H7 (cell line): ENCODE data around the gene FUT9. TPM values are rescaled to one million over a fixed set of nuclear protein-coding genes. Genes with fewer than 3 reads are reported as not detected.

Source experiments
- DNase-seq: peaks from one replicate; pipeline ENCODE4 v3.0.0; 2012
- H3K27me3 ChIP-seq: 2 replicates; pipeline ENCODE4 v1.6.0; 2011; ENCODE audit warnings: mild to moderate bottlenecking, low read length; ENCODE audit not compliant: control insufficient read depth, insufficient read depth
- H3K36me3 ChIP-seq: replicated peaks from 2 replicates; pipeline ENCODE4 v1.5.1; 2011; ENCODE audit warnings: low read length; ENCODE audit not compliant: control insufficient read depth, insufficient read depth
- H3K4me3 ChIP-seq: 2 replicates; pipeline ENCODE4 v1.5.1; 2011; ENCODE audit warnings: low read depth, mild to moderate bottlenecking, control low read depth, low read length, moderate library complexity; ENCODE audit not compliant: insufficient read depth
- total RNA-seq: library from RNA; depleted of rRNA; stranded (reverse); fragments of >200 nt; shearing (Covaris generic); gene quantifications from 2 replicates; pipeline ENCODE4 v1.2.3, GENCODE V29; 2014; rRNA removed

The FUT9 gene
- 0.18 and 0.28 TPM in 2 replicates for total RNA-seq

DNA sequence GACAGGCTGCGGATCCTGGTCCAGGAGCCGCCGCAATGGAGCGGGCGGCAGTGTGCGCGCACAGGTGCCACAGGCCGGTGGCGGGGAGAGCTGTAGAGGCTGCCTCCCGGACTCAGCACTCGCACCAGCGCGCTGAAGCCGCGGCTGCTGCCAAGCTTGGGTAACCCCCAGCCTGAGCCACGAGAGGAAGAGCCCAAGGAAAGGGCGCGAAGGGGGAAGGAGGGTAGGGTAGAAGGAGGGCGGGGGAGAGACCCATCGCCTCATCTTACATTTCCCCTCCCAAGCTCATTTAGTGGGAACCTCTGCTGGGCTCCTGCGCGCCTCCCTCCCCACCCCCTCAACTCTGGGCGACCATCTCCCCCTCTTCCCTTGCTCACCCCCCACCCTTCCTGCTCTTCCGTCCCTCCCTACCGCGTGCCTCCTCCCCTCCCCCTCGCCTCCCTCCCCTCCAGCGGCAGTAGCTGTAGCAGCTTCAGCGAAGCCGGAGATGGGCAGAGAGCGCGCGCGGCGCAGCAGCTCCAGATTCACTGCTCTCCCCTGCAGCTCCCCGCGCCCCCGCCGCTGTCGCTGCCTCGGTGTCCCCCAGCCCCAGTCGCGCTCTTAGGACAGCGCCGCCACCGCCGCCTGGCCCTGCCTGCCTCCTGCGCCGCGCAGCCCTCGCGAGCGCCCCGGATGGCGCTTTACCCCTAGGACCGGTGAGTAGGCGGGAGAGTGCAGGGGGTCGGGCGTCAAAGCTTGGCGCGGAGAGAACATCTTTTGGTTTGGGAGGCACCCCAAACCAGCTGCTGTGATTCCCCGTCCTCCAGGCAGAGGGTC is at the start of gene FUT9:
Gene FUT9 (plus strand): TSS at position 457 of the 816 bp plus-strand sequence. CDS start 187,182 bp downstream, outside the sequence.
- H3K27me3 ChIP-seq, result peaks cover 24% of the 10 kb centered on the region
- H3K4me3 ChIP-seq, result peak within 1 kb of the TSS; percentile 64
- no peaks in the 10 kb centered on the region for H3K36me3 ChIP-seq
- DNase-seq, result peak; percentile 83

DNA sequence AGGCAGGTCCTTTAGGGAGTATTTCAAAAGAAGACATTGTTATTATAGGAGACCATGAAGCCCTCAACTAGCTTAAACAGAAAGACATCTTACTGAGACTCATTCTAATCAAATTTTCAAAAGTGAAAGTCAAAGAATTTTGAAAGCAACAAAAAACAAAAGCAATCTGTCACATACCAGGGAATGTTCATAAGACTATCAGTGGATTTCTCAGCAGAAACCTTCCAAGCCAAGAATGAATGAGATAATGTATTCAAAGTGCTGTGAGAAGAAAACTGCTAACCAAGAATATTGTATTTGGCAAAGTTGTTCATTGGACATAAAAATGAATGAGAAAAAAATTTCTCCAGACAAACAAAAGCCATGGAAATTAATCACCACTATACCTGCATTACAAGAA is 48.2 kb upstream of the FUT9 start:
- Histone ChIP-seq H3K4me3 (no peak overlapping the region), H3K36me3 (no peaks in the 10 kb centered on the region), H3K27me3 (no peaks in the 10 kb centered on the region)
- DNase-seq, result no peak

- H3K36me3 ChIP-seq, result no peaks in the 10 kb centered on the region
- no peaks in the 10 kb centered on the region for H3K27me3 ChIP-seq
- no peak for DNase-seq
- H3K4me3 ChIP-seq, result no peak overlapping the region
Measured at GRCh38 chr6:95973976-95974375, 41.8 kb upstream of the FUT9 start.

DNA sequence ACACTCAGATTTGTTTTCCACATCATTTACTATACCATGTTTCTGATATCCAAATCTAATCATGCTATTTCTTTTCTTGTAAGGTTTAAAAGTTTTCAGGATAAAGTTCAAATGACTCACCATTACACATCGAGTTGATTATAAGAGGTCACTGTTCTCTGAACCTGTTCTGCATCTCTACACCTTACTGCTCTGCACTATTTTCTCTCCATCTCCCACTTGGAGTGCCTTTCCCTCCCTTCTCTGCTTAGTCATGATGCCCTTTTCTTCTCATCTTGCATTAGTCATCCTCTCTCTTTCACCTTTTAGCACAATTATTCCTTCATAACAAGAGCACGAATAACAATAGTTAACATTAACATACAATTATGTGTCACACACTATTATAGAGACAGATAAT is 37.5 kb upstream of the FUT9 start:
- no peak overlapping the region for H3K4me3 ChIP-seq
- no peaks in the 10 kb centered on the region for H3K27me3 ChIP-seq
- DNase-seq, result no peak
- H3K36me3 ChIP-seq, result no peaks in the 10 kb centered on the region

DNA sequence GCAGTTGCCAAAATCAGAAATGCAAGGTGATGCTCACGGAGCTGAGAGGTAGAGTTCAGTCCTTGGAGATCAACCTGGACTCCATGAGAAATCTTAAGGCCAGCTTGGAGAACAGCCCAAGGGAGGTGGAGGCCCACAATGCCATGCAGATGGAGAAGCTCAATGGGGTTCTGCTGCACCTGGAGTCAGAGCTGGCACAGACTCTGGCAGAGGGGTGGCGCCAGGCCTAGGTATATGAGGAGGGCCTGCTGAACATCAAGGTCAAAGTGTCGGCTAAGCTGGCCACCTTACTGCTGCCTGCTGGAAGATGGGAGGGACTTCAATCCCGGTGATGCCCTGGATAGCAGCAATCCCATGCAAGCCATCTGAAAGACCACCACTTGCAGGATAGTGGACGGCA is 23.9 kb upstream of the FUT9 start:
- Histone ChIP-seq H3K36me3 (no peaks in the 10 kb centered on the region), H3K27me3 (no peaks in the 10 kb centered on the region), H3K4me3 (no peak overlapping the region)
- DNase-seq, result no peak

DNA sequence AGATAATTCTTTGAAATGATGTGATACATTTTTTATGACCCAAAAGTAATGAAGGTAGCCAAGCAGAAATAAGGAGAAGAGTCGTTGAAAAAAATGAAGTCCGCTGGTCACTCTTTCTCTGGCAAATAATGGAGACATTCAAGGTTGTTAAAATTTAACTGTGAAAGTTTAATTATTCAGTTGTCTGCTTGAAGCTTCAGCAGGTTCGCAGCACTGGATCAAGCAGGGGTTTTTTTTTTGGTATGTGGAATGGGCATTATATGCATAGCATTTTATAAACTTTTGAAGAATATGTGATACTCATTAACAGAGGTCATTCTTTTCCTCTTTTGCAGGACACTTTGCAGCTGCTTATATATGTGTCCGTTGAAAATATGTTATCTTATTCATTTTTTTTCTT is 21.6 kb upstream of the FUT9 start:
- no peaks in the 10 kb centered on the region for H3K36me3 ChIP-seq

DNA sequence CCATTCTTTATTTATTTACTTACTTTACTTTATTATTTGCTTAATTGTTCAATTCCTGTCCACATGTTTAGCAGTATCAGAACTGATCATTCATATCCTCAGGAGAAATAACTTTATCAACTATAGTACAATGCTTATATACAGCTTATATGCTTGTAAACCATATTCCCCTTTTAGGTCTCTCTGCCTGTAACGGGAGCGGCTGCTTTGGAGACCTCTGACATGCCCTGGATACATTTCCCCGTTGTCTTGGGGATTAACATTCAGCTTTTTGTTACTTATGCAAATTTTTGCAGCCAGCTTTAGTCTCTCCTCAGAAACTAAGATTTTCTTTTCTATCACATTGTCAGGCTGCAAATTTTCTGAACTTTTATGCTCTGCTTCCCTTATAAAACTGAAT is 17.6 kb upstream of the FUT9 start:
- Histone ChIP-seq H3K4me3 (no peak overlapping the region), H3K36me3 (no peaks in the 10 kb centered on the region), H3K27me3 (no peaks in the 10 kb centered on the region)
- DNase-seq, result no peak

More for the DNA sequence above, 21.6 kb upstream of the FUT9 start:
- DNase-seq, result no peak
- Histone ChIP-seq H3K4me3 (no peak overlapping the region), H3K27me3 (no peaks in the 10 kb centered on the region)

DNA sequence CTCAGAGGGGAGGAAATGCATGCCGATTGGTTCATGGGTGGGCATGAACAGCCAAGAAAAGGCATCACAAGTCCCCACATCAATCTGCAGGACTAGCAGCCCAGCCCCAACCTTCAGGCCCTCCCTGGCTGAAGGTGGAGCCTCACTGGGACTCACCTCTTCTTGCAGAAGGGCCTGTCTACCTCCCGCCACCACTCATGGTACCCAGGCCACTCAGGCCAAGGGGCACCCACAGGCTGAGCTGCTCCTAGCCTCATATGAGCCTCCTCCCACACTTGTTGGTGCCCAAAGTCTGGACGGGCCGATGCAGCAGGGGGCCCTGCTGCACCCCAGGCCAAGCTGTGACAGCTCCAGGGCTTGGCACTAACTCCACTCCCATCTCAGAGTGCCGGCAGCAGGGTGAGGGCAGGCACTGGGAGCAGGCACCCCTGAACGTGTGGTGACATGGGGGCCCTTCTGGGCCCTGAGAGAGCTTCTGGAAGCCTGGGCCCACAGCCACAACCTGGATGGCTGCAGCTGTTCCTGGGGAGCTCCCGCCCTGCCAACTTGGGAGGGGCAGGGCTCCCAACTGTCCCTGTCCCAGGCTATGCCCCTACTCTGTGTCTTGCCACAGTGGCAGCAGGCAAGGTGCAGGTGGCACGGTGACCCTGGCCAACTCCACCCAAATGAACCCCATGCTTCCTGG is 13.7 kb upstream of the FUT9 start:
- Histone ChIP-seq H3K27me3 (no peaks in the 10 kb centered on the region), H3K4me3 (no peak overlapping the region), H3K36me3 (no peaks in the 10 kb centered on the region)
- DNase-seq, result no peak

- DNase-seq, result no peak
- no peak overlapping the region for H3K4me3 ChIP-seq
Measured at GRCh38 chr6:96002576-96002910, 13.2 kb upstream of the FUT9 start.

GRCh38 chr6:96002912-96003311 is 12.9 kb upstream of the FUT9 start:
- H3K27me3 ChIP-seq, result no peaks in the 10 kb centered on the region
- no peak for DNase-seq
- H3K36me3 ChIP-seq, result no peaks in the 10 kb centered on the region
- H3K4me3 ChIP-seq, result no peak overlapping the region

More at GRCh38 chr6:96002576-96002910, 13.2 kb upstream of the FUT9 start:
- Histone ChIP-seq H3K27me3 (no peaks in the 10 kb centered on the region), H3K36me3 (no peaks in the 10 kb centered on the region)

DNA sequence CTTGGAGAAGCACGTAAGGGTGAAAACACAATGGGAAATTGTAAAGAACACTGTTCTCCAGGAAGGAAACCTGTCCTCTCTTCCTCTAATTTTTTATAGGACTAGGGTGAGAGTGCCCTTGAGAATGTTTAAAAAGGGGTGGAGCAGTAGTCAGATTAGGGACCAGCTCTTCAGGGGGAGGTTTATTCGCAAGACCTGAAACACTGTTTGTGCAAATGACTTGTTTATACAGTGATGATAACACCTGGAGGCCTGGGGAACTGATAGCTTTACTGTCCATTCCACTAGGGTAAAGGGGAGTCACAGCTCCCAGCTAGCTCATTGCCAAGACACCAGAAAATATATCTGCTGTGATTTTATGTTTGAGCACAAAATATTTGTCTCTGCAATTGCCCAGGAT is 8.1 kb upstream of the FUT9 start:
- DNase-seq, result no peak
- Histone ChIP-seq H3K27me3 (no peaks in the 10 kb centered on the region), H3K4me3 (no peak overlapping the region), H3K36me3 (no peaks in the 10 kb centered on the region)

GRCh38 chr6:96013531-96013930 is 2.2 kb upstream of the FUT9 start:
- peak; percentile 55 for DNase-seq

DNA sequence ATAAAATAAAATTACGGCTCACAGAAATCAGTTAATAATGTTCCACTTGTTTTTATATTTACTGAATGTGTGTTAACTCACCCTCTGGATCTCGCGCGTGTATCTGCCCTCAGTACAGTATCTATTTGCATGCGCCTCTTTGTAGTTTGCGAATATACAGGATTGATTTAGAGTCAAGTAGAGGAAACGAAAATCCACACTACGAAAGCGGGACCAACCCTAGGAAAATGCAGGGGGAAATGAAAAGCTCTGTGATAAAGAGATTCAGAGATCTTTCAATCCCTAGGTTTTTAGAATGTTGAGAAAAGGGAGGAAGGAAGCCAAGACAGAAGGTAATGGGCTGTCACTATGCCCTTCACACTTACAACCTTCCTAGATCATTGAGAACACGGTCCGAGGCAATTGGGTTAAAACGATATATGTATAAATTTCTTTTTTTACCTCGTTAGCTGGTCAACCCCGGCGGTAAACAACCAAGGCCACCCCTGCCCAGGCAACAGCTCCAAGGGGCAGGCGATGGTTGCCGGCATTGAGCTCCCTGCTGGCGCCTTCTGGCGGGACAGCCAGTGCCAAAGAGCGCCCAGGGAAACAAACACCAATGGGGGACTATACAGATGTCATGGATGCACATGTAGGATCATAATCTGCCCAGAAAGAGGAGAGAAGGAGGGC is 792 bp upstream of the FUT9 start:
- H3K4me3 ChIP-seq, result peak overlapping the region; percentile 64
- no peaks in the 10 kb centered on the region for H3K36me3 ChIP-seq
- peaks cover 24% of the 10 kb centered on the region for H3K27me3 ChIP-seq
- no peak for DNase-seq

More at GRCh38 chr6:96013531-96013930, 2.2 kb upstream of the FUT9 start:
- Histone ChIP-seq H3K36me3 (no peaks in the 10 kb centered on the region), H3K4me3 (no peak overlapping the region), H3K27me3 (peaks cover 24% of the 10 kb centered on the region)

DNA sequence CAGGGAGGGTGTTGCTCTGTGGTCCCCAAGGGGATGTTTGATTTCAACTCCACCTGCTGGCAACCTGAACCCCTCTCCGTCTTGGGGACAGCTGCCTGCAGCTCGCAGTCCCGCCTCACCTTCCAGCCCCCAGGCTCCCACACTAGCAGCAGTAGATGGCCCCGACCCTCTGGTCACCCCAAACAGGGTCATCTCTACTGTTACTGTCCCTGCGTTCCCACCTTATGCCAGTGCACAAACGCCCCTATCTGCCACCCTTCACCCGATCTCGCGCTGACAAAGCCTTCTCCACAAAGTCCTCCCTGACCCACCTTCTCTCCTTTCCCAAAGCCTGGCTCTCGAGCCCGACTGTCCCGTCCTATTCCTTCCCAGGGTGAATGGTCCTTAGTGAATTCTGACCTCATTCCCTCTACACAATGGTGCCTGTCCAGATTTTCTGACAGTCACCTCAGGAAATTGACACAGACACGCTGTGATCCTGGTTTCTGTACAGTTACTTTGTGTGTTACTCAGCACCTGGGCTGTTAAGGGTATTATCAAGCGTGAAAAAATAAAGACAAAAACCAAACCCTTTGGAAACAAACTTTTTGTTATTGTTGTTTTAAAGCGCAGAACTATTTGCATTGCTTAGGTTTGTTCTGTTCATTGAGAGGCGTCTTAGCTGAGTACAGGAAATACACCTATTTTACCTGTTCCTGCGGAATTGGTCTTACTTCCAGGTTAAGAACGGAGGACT is 728 bp downstream of the FUT9 start:
- DNase-seq, result peak; percentile 10
- Histone ChIP-seq H3K36me3 (no peaks in the 10 kb centered on the region), H3K27me3 (peaks cover 24% of the 10 kb centered on the region), H3K4me3 (peak overlapping the region; percentile 64)
